HUES64 (cell line): ENCODE measurements around the gene SCG2.
"Not testable (repeated sequence)": the region's sequence is repeated elsewhere in the genome, so short reads cannot be mapped to it uniquely, and the experiment has no call there.

Experiments
- H3K27ac ChIP-seq: 2 replicates; pipeline ENCODE4 v1.7.0; 2013; ENCODE audit warnings: low read depth, low read length, inconsistent platforms
- H3K27me3 ChIP-seq: 2 replicates; pipeline ENCODE4 v1.6.1; 2013; ENCODE audit warnings: mild to moderate bottlenecking, low read length; ENCODE audit not compliant: insufficient read depth
- H3K36me3 ChIP-seq: 2 replicates; pipeline ENCODE4 v1.6.1; 2013; ENCODE audit warnings: mild to moderate bottlenecking, low read length; ENCODE audit not compliant: insufficient read depth
- H3K4me1 ChIP-seq: 2 replicates; pipeline ENCODE4 v1.6.1; 2013; ENCODE audit warnings: mild to moderate bottlenecking, low read length, moderate library complexity; ENCODE audit not compliant: insufficient read depth
- H3K4me3 ChIP-seq: 2 replicates; pipeline ENCODE4 v1.5.1; 2013; ENCODE audit warnings: mild to moderate bottlenecking, low read length, moderate library complexity
- H3K9ac ChIP-seq: 2 replicates; pipeline ENCODE4 v1.6.1; 2013; ENCODE audit warnings: mild to moderate bottlenecking, low read depth, low read length
- H3K9me3 ChIP-seq: 2 replicates; pipeline ENCODE4 v1.6.1; 2013; ENCODE audit warnings: low read depth, low read length; ENCODE audit not compliant: insufficient read depth
- WGBS: fragments of 150-250, 120-280 bp; methylation state at CpG from one replicate; pipeline ENCODE4 v1.1.7; 2013; ENCODE audit warnings: missing lambda C conversion rate; 5-methylcytosine and 5-hydroxymethylcytosine counted together

SCG2 gene

GRCh38 chr2:223592689-223593088 lies 9.5 kb downstream of the SCG2 start:
- H3K27ac ChIP-seq, H3K36me3 ChIP-seq, H3K4me3 ChIP-seq, H3K4me1 ChIP-seq, H3K27me3 ChIP-seq, H3K9ac ChIP-seq, H3K9me3 ChIP-seq: not testable (repeated sequence)
- no CpG with 5 or more reads among the region's 1 CpG for WGBS

DNA sequence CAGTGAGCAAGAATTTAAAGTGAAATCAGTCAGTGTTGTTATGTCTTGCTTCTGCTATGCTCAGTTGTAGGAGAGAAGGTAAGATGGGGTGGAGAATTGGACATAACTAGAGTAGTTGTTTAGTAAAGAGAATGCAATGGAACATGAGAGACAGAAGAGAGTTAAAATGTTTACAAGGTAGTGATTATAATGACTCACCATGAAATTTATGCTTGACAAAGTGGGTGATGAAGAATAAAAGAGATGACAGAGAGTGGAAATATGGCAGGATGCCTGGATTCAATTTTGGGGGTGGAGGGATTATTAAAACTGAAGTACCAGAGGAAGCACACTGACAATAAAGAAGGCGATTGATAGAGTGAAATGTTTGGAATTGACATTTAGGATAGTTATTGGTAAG lies 10.6 kb downstream of the SCG2 start:
- H3K9ac ChIP-seq: no peak overlapping the region
- WGBS: 93% methylated on average over 1 of the region's 1 CpG
- no peak overlapping the region for H3K4me3 ChIP-seq
- H3K36me3 ChIP-seq: no peaks in the 10 kb centered on the region
- H3K4me1 ChIP-seq: peaks cover 9% of the 10 kb centered on the region
- no peaks in the 10 kb centered on the region for H3K27me3 ChIP-seq
- no peaks in the 10 kb centered on the region for H3K9me3 ChIP-seq
- no peak overlapping the region for H3K27ac ChIP-seq

DNA sequence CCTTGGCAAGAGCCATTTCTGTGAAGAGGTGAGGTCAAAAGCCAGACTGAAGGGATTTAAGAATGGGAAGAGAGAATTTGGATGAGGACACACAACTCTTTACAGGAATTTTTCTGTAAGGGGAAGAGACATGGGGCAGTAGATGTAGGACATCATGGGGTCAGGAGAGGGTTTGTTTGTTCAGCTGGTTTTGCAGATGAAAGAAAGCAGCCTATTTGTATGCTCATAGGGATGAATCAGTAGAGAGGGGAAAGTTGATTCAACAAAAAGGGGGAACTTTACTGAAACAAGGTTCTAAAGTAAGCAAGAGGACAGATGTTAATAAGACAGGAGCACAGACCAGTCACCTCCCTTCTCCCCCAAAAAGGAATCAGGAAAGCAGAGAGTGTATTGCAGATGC lies 11.2 kb downstream of the SCG2 start:
- Histone ChIP-seq H3K27ac (no peak overlapping the region), H3K4me1 (peaks cover 14% of the 10 kb centered on the region)

DNA sequence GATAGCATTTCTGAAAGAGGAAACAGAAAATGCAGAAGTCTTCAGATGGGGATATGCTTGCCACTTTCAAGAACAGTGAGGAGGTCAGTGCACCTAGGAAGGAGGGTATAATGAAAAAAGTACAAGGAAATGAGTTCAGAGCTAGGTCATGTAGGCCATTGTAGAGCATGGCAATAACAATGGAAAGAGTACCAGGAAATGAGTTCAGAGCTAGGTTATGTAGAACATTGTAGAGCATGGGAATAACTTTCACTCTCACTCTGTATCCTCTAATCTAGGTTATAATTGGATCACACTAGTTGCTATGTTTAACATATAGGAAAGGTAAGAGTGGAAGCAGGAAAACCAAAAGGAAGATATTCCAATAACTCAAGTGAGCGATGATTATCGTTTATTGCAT lies 12.3 kb downstream of the SCG2 start:
- Histone ChIP-seq H3K4me1 (peaks cover 14% of the 10 kb centered on the region), H3K27ac (no peak overlapping the region), H3K36me3 (no peaks in the 10 kb centered on the region), H3K27me3 (no peaks in the 10 kb centered on the region), H3K9me3 (no peaks in the 10 kb centered on the region), H3K4me3 (no peak overlapping the region), H3K9ac (no peak overlapping the region)
- 97% methylated on average over 2 of the region's 2 CpGs for WGBS

More for the DNA sequence above, 11.2 kb downstream of the SCG2 start:
- Histone ChIP-seq H3K9ac (no peak overlapping the region), H3K36me3 (no peaks in the 10 kb centered on the region), H3K9me3 (no peaks in the 10 kb centered on the region), H3K27me3 (no peaks in the 10 kb centered on the region), H3K4me3 (no peak overlapping the region)

DNA sequence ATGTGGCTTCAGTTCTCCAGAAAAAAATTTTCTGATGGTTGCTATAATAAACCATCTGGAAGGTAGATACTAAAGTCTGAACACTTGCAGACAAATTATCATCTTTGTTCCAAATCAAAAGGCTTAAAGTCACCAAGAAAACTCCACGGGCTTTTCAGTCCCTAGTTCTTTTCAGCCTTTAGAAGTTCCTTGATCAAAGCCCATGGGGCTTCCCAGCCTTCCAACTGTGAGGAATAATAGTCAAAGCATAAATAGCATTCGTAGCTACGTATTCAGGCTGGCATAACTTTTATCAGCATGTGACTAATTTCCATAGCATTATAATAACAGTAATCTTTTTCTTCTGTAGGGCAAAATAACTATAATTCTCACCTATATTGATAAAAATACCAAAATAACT lies 13.9 kb downstream of the SCG2 start:
- Histone ChIP-seq H3K4me1 (peaks cover 14% of the 10 kb centered on the region), H3K9ac (no peak overlapping the region), H3K36me3 (no peaks in the 10 kb centered on the region), H3K9me3 (no peaks in the 10 kb centered on the region), H3K27ac (no peak overlapping the region; the same call in 1 of the 2 replicates), H3K27me3 (no peaks in the 10 kb centered on the region), H3K4me3 (no peak overlapping the region)
- WGBS: 32% methylated on average over 3 of the region's 3 CpGs

- H3K9me3 ChIP-seq: no peaks in the 10 kb centered on the region
- H3K9ac ChIP-seq: no peak overlapping the region
- H3K4me3 ChIP-seq: no peak overlapping the region
- no peaks in the 10 kb centered on the region for H3K27me3 ChIP-seq
- H3K4me1 ChIP-seq: peaks cover 14% of the 10 kb centered on the region
- no peaks in the 10 kb centered on the region for H3K36me3 ChIP-seq
- H3K27ac ChIP-seq: no peak overlapping the region
- WGBS: 100% methylated on average over 2 of the region's 3 CpGs
These were observed 14.9 kb downstream of the SCG2 start for GRCh38 chr2:223587301-223587700.

- no peak overlapping the region for H3K27ac ChIP-seq
These were observed 15.9 kb downstream of the SCG2 start for GRCh38 chr2:223586261-223586660.

GRCh38 chr2:223585666-223586065 lies 16.5 kb downstream of the SCG2 start:
- H3K27ac ChIP-seq: no peak overlapping the region
- H3K9ac ChIP-seq: no peak overlapping the region
- no peaks in the 10 kb centered on the region for H3K36me3 ChIP-seq
- H3K9me3 ChIP-seq: no peaks in the 10 kb centered on the region
- WGBS: 82% methylated on average over 3 of the region's 4 CpGs
- no peaks in the 10 kb centered on the region for H3K27me3 ChIP-seq
- H3K4me3 ChIP-seq: no peak overlapping the region
- H3K4me1 ChIP-seq: peaks cover 19% of the 10 kb centered on the region

More at GRCh38 chr2:223586261-223586660, 15.9 kb downstream of the SCG2 start:
- 82% methylated on average over 2 of the region's 2 CpGs for WGBS
- Histone ChIP-seq H3K4me1 (peaks cover 14% of the 10 kb centered on the region), H3K36me3 (no peaks in the 10 kb centered on the region), H3K9me3 (no peaks in the 10 kb centered on the region), H3K4me3 (no peak overlapping the region), H3K27me3 (no peaks in the 10 kb centered on the region), H3K9ac (no peak overlapping the region)

- Histone ChIP-seq H3K4me1 (peaks cover 10% of the 10 kb centered on the region; the same call in 1 of the 2 replicates), H3K9me3 (no peaks in the 10 kb centered on the region), H3K36me3 (no peaks in the 10 kb centered on the region), H3K4me3 (no peak overlapping the region), H3K27me3 (no peaks in the 10 kb centered on the region), H3K27ac (no peak overlapping the region), H3K9ac (no peak overlapping the region)
- 94% methylated on average over 5 of the region's 5 CpGs for WGBS
These were observed 20.2 kb downstream of the SCG2 start for GRCh38 chr2:223582001-223582400.

DNA sequence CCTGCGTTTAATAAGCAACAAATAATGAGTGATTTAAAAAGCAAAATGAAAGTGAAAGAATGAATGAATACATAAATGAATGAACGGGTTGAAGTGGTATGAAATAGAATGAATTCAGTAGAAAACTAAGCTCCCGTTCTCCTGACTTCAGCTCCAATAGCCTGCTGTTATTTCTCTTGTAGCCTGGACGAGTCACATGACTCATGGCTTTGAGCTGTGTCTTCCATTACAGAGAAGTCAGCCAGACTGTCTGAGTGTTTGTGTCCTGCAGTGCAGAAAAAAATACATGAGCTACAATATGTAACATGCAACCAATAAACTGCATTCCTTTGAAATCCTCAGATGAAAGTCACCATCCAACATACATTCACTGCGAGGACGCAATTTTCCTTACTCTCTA lies 21.2 kb downstream of the SCG2 start:
- no peak overlapping the region for H3K4me3 ChIP-seq
- H3K9ac ChIP-seq: no peak overlapping the region
- no peaks in the 10 kb centered on the region for H3K36me3 ChIP-seq
- no peaks in the 10 kb centered on the region for H3K9me3 ChIP-seq
- no peak overlapping the region for H3K27ac ChIP-seq
- H3K27me3 ChIP-seq: no peaks in the 10 kb centered on the region
- peaks cover 6% of the 10 kb centered on the region; the same call in 1 of the 2 replicates for H3K4me1 ChIP-seq
- 70% methylated on average over 6 of the region's 6 CpGs for WGBS

DNA sequence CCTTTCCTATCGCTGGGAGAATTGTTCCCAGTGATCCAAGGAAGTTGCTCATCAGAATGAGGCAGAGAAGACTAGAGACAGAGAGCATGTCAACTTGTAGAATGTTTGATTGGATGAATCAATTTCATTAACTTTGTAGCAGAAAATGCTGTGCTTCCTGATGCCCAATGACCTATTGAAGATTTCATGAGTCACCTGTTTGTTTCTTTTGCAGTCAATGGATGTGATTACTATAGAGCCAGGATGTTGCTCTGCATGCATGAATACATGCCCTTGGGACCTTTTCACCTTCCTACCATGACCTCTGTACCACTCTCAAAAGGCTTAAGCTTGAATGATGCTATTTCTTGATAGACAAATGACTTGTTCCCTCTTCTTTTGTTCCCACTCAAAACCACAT lies 23.3 kb downstream of the SCG2 start:
- Histone ChIP-seq H3K27ac (no peak overlapping the region), H3K9me3 (no peaks in the 10 kb centered on the region), H3K4me3 (no peak overlapping the region), H3K9ac (no peak overlapping the region), H3K36me3 (no peaks in the 10 kb centered on the region), H3K4me1 (peaks cover 6% of the 10 kb centered on the region; the same call in 1 of the 2 replicates), H3K27me3 (no peaks in the 10 kb centered on the region)
- 100% methylated on average over 1 of the region's 1 CpG for WGBS

GRCh38 chr2:223576873-223577272 lies 25.3 kb downstream of the SCG2 start:
- 86% methylated on average over 5 of the region's 5 CpGs for WGBS
- Histone ChIP-seq H3K4me3 (no peak overlapping the region), H3K27me3 (no peaks in the 10 kb centered on the region), H3K9me3 (no peaks in the 10 kb centered on the region), H3K27ac (no peak overlapping the region), H3K36me3 (no peaks in the 10 kb centered on the region), H3K4me1 (peaks cover 6% of the 10 kb centered on the region; the same call in 1 of the 2 replicates), H3K9ac (no peak overlapping the region)
